Stimulated activated CD4-positive, alpha-beta T cell treated with anti-CD3 and anti-CD28 coated beads, Interleukin-1b, Interleukin-23, amount 100 ng/mL, for 1 hour (primary cell): ENCODE results near the gene BRAT1.
A peak's percentile ranks its signal among the peaks of the same experiment; 100 is the strongest.
"Not testable (repeated sequence)": the region's sequence is repeated elsewhere in the genome, so short reads cannot be mapped to it uniquely, and the experiment has no call there.

Experiments
- DNase-seq, 2 donors: peaks; one replicate each; pipeline ENCODE4 v3.0.0-alpha.2; 2020; ENCODE audit warnings: low read depth in 2 of 2

Gene BRAT1

DNA sequence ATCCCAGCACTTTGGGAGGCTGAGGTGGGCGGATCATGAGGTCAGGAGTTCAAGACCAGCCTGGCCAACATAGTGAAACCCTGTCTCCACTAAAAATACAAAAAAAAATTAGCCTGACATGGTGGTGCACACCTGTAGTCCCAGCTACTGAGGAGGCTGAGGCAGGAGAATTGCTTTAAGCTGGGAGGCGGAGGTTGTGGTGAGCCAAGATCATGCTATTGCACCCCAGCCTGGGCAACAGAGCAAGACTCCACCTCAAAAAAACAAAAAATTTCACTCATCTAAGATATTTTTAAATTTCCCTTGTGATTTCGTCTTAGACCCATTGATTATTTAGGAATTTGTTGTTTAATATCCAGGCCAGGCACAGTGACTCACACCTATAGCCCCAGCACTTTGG, 8.6 kb upstream of the BRAT1 start:
- DNase-seq = not testable (repeated sequence)

DNA sequence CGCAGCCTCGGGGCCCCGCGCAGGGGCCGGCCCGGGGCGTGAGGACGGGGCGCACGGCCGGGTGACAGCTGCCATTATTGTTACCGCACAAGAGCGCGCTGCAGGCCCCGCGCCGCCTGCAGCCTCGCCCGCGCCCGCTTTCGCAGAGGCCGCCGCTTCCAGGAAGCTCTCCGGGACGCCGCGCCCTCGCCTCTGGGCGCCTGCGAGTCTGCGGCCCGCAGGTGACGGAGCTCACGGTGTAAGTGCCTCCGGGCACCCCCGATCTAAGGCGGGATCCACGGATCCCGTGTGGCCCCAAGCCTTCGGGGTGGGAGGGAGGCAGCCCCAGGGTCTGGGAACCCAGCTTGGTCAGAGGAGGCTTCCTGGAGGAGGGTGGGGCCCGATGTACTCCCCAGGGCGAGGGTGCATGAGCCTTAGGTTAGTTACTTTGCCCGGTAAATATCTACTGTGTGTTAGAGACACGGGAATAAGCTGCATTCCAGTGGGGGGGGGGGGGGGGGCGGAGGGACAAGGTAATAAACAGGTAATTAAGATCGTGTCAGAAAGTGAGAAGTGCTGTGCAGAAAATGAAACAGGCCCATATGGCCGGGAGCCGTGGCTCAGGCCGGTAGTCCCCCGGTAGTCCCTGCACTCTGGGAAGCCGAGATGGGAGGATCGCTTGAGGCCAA, 4.1 kb upstream of the BRAT1 start:
- DNase-seq = no peak

GRCh38 chr7:2558629-2559282, 3.4 kb upstream of the BRAT1 start, which contains the start of gene IQCE:
IQCE (plus strand) TSS chr7:2558979; CDS start chr7:2559182, 203 bp downstream.
- peak; percentile 76 to 87 for DNase-seq

GRCh38 chr7:2554661-2555111, 638 bp downstream of the BRAT1 start:
- no peak for DNase-seq

- no peak for DNase-seq
These were observed 1.3 kb downstream of the BRAT1 start for GRCh38 chr7:2553831-2554581.

- DNase-seq = no peak
These were observed 2.2 kb downstream of the BRAT1 start for GRCh38 chr7:2553108-2553507.

- DNase-seq = no peak
These were observed 3.9 kb downstream of the BRAT1 start for GRCh38 chr7:2551418-2551817.

DNA sequence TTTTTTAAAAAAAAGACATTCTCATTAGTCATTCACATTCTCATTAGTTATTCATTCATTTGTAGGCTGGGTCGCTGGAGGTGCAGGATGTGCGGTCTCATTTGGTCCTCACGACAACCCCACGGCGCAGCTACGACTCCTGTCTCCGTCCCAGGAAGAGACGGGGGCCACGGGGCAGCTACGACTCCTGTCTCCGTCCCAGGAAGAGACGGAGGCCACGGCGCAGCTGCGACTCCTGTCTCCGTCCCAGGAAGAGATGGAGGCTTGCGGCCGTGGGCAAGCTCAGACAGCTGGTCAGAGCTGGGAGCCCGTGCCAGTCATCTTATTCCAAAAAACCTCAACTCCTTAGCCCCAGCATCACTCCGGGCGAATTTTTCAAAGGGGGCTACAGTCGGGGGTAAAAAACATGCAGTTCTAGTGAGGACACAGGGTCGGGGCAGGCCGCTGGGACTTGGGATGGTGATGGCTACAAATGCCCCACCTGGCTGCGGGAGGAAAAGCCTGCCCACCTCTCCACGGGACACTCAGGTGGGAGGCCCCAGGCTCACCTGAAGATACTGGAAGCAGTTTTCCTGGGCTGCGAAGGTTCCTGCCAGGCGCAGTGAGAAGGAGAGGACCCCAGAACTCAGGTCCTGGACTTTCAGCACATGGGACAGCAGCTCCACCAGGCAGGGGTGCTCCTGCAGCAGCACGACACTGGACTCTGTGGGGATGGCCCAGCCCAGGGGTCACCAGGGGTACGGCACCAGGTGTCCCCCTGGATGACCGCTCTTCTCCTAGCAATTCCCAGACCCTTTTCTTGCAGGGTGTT, 8.3 kb downstream of the BRAT1 start:
- DNase-seq = no peak

- no peak for DNase-seq
These were observed 9.4 kb downstream of the BRAT1 start for GRCh38 chr7:2545746-2546425.

- no peak for DNase-seq
These were observed 10.7 kb downstream of the BRAT1 start for GRCh38 chr7:2544541-2545188.

DNA sequence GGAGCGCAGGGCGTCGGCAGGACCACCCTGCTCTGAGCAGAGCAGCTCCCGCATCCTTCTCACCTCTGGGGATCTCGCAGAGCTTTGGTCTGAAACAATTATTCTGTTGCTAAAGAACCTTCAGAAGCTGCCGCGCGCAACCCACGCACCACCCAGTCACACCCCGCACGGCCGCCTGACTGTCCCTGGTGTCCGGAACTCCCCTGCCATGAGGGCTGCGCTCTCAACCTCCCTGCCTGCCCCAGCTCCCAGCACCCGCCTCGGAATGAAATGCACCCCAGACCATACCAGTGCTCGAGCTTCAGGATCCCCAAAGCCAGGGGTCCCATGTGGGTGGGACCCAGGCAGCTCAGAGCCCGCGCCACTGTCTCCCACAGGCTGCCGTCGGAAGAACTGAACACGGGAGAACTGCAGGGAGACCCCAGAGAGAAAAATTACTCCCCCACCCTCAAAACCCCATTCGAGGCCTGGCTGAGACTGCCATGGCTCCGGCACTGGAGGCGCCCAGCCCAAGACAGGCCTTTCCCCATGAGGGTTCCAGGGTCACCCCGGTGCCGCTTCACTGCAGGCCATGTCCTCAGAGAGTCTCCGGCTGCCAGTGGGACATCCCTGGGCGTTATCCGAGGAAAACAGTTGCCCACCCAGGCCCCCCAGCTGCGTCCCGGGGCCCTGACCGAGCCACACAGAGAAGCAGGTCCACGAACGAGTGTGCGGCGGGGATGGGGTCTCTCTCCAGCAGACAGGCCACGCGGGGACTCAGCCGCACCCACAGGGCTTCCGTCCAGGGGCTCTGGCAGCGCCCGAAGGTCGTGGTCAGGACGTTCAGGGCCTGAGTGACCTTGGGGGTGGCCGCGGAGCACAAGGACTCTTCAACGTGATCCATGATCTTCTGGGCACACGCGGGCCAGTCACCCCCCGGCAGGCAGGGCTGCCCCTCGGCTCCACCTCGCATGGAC, 12.1 kb downstream of the BRAT1 start:
- no peak for DNase-seq

DNA sequence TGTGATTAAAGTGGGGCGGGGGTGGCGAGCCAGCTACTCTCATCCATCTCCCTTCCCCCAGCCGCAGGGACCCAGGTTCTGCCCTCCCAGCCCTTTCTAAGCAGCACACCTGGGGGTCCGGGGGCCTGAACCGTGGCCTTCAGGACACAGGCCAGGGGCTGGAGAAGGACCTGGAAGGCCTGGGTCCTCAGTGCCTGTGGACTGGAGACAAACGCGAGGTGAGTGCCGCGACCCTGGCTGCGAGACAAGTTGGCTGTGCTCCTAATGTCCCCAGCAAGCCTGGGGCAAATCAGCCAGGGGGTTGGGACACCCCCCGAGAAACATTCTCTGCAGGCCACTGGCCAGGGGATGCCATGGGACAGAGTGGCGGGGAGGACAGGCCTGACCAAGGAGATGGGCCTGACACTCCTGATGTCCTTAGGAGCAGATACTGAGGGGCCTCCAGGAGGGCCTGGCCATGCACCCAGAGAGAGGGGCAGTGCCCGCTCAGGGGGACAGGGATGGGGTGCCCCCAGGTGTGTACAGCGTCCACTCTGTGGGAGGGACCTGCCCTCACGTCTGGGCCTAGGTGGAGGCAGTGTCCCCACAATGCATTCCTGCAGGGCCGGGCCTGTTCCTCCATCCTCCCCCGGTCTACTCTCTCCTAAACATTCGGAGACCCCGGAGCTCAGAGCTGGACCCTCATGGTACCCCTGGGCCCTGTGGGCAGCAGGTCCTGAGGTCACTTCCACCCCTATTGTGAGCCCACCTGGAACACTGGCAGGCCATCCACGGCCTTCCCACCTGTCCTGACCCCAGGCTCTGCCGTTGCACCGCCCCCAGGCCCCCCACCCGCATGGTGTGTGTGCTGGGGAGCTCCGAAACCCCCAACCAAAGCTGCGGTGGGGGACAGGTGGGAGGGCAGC, 13.1 kb downstream of the BRAT1 start:
- no peak for DNase-seq

DNA sequence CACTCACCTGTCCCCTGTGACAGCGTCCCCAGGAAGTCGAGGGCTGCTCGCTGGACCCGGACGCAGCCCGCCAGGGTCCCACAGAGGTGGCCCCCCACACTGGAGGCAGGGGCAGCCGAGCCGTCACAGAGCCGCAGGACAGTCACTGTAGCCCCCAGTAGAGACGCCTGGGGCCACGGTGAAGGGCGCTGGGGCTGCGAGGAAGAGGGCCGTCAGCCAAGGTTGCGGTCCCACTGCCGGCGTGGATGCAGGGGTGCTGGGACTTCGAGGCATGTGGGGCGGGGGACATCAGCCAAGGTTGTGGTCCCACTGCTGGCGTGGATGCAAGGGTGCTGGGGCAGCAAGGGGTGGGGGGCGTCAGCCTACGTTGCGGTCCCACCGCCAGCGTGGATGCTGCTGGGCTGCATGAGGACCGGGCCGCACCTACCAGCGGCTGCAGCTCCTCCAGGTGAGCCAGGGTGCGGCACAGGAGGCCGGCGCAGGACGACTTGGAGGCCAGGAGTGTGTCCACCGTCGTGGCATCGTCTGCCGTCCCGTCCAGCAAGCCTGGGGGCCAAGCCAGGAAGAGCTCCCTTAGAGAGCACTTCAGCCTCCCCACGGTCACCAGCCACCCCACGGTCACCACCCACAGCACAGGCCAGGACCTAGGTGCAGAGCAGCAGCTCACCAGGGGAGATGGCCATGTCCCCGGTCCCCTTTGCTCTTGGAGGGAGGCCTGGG, 13.9 kb downstream of the BRAT1 start:
- no peak for DNase-seq

DNA sequence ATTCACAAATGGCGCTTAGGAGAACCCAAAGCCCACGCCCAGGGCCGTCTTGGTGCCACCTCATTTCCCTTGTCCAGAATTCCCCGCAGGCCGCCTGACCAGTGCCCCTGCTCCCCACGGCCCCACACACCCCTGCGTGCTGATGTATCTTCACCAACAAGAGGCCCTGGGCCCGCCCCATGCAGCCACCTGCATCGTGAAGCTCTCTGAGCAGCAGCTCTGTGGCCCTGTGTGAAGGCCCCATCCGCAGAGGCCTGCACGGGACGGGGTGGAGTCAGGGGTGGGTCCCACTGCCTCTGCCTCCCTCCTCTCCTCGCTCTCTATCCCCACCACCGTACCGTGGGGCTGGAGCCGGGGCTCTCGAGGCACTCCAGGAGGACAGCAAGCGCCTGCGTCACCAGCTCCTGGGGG, 14.7 kb downstream of the BRAT1 start:
- DNase-seq = no peak

GRCh38 chr7:2540133-2540532, 15.2 kb downstream of the BRAT1 start:
- no peak for DNase-seq

- no peak for DNase-seq
These were observed 16.1 kb downstream of the BRAT1 start for GRCh38 chr7:2539031-2539911.
